ENCODE data around the gene COL23A1.

The COL23A1 gene

GRCh38 chr5:178439493-178440180 is 150.6 kb downstream of the COL23A1 start:
- DNase-seq (ENCODE audit: low spot score), result no peak
- no peak overlapping the region for H2AFZ ChIP-seq (ENCODE audit: low read length)
- no peak overlapping the region for H3K4me2 ChIP-seq (ENCODE audit: insufficient read depth, low read length, poor library complexity, severe bottlenecking)
- H3K4me3 ChIP-seq (ENCODE audit: low read length in 2 of 2), result no peak overlapping the region
- H2BK12ac ChIP-seq (ENCODE audit: low read length), result no peak overlapping the region
- H4K91ac ChIP-seq (ENCODE audit: low read depth, low read length, poor library complexity), result no peak overlapping the region
- peaks cover 0 to 6% of the 10 kb centered on the region in 2 donors for H3K4me1 ChIP-seq (ENCODE audit: control insufficient read depth in 2 of 2, insufficient read depth in 1 of 2, low read depth in 1 of 2, low read length in 2 of 2)
- no peak overlapping the region for H3K23ac ChIP-seq (ENCODE audit: low read depth, low read length, poor library complexity)
- no peak overlapping the region for H3K18ac ChIP-seq (ENCODE audit: low read length)
- no peak overlapping the region for H2BK5ac ChIP-seq (ENCODE audit: low read length)
- no peaks in the 10 kb centered on the region for H3K27me3 ChIP-seq (ENCODE audit: control insufficient read depth in 3 of 3, insufficient read depth in 3 of 3, low read depth in 1 of 3, low read length in 3 of 3)
- no peak overlapping the region for H2BK15ac ChIP-seq (ENCODE audit: low read length)
- H3K9me3 ChIP-seq (replicated peaks in 1 of 2; ENCODE audit: control insufficient read depth in 2 of 2, insufficient read depth in 1 of 2, low read depth in 1 of 2, low read length in 2 of 2), result no peaks in the 10 kb centered on the region
- no peak overlapping the region for H2BK120ac ChIP-seq (ENCODE audit: low read depth, low read length)
- H3K36me3 ChIP-seq (replicated peaks in 1 of 2; ENCODE audit: control insufficient read depth in 2 of 2, insufficient read depth in 2 of 2, low read length in 2 of 2), result no peaks in the 10 kb centered on the region
- H3K14ac ChIP-seq (ENCODE audit: low read length), result no peak overlapping the region
- no peaks in the 10 kb centered on the region for H3K79me1 ChIP-seq (ENCODE audit: low read depth, low read length)
- H4K8ac ChIP-seq (ENCODE audit: low read depth, low read length), result no peak overlapping the region
- no peak overlapping the region for H2AK5ac ChIP-seq (ENCODE audit: low read depth, low read length)
- no peak overlapping the region for H3K9ac ChIP-seq (ENCODE audit: low read depth, low read length, poor library complexity)
- no CpG with 5 or more reads among the region's 16 CpGs for WGBS, 2 donors (ENCODE audit: extremely low coverage in 2 of 2, insufficient read length in 2 of 2, insufficient replicate concordance in 1 of 2)
- H3K4ac ChIP-seq (ENCODE audit: low read length), result no peak overlapping the region
- no peak overlapping the region for H3K27ac ChIP-seq (replicated peaks; ENCODE audit: low read length)

DNA sequence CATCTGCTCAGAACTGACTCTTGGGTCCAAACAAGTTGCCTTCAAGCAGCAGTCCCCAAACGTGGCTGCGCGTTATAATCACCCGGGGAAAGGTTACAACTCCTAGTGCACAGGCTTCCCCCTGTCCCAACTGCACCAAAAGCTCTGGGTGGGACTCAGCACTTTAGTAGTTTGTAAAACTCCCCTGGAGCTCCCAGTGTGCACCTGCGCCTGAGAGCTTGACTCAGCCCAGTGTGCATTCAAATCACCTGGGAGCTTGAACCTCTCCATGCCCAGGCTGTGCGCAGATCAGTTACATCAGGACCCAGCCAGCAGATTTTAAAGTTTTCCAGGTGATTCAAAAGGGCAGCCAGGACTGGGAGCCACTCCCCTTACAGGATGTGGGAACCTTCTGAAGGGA is 151.4 kb downstream of the COL23A1 start:
- Histone ChIP-seq H3K79me1 (ENCODE audit: low read depth, low read length) (no peaks in the 10 kb centered on the region), H2BK12ac (ENCODE audit: low read length) (no peak overlapping the region), H3K4me2 (ENCODE audit: insufficient read depth, low read length, poor library complexity, severe bottlenecking) (no peak overlapping the region), H3K27ac (replicated peaks; ENCODE audit: low read length) (no peak overlapping the region), H3K18ac (ENCODE audit: low read length) (no peak overlapping the region), H2BK120ac (ENCODE audit: low read depth, low read length) (no peak overlapping the region), H3K23ac (ENCODE audit: low read depth, low read length, poor library complexity) (no peak overlapping the region), H2AK5ac (ENCODE audit: low read depth, low read length) (no peak overlapping the region), H3K9ac (ENCODE audit: low read depth, low read length, poor library complexity) (no peak overlapping the region), H2BK15ac (ENCODE audit: low read length) (no peak overlapping the region), H2BK5ac (ENCODE audit: low read length) (no peak overlapping the region), H3K4ac (ENCODE audit: low read length) (no peak overlapping the region), H2AFZ (ENCODE audit: low read length) (no peak overlapping the region), H4K8ac (ENCODE audit: low read depth, low read length) (no peak overlapping the region), H3K4me1 (ENCODE audit: control insufficient read depth in 2 of 2, insufficient read depth in 1 of 2, low read depth in 1 of 2, low read length in 2 of 2) (peaks cover 0 to 7% of the 10 kb centered on the region in 2 donors), H3K36me3 (replicated peaks in 1 of 2; ENCODE audit: control insufficient read depth in 2 of 2, insufficient read depth in 2 of 2, low read length in 2 of 2) (no peaks in the 10 kb centered on the region), H3K27me3 (ENCODE audit: control insufficient read depth in 3 of 3, insufficient read depth in 3 of 3, low read depth in 1 of 3, low read length in 3 of 3) (no peaks in the 10 kb centered on the region), H3K14ac (ENCODE audit: low read length) (no peak overlapping the region), H4K91ac (ENCODE audit: low read depth, low read length, poor library complexity) (no peak overlapping the region), H3K4me3 (ENCODE audit: low read length in 2 of 2) (no peak overlapping the region), H3K9me3 (replicated peaks in 1 of 2; ENCODE audit: control insufficient read depth in 2 of 2, insufficient read depth in 1 of 2, low read depth in 1 of 2, low read length in 2 of 2) (no peaks in the 10 kb centered on the region)
- WGBS, 2 donors (ENCODE audit: extremely low coverage in 2 of 2, insufficient read length in 2 of 2, insufficient replicate concordance in 1 of 2), result no CpG with 5 or more reads among the region's 6 CpGs
- DNase-seq (ENCODE audit: low spot score), result no peak

DNA sequence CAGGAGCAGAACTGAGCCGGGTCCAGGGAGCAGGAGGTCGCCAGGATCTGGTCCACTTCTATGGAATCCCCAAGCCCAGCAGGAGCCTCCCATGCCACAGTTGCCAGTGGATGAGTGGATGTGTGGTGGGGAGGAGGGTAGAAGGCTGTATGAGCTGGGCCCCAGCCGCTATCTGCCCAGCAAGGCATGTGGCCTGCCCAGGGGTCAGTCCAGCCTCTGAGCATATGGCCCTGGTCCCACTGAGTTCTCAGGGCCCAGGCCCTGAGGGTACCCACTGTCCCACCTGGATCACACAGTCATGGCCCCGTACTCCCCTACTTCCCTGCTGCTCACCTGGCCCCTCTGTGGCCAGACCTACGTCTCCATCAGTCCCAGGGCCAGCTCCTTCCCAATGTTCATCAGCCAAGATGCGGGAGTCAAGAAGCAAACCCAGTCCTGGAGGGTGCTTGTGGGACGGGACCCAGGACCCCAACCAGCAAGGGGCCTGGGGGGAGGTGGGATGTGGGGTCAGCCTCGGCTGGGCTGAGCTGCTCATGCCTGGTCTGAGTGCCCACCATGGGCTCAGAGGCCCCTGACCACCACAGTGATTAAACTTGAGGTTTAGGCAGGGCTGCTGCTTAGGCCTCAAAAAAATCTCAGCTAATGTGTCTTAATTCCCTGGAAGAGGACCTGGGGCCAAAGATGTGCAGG is 152.7 kb downstream of the COL23A1 start:
- Histone ChIP-seq H3K18ac (ENCODE audit: low read length) (peak overlapping the region; percentile 79), H2BK15ac (ENCODE audit: low read length) (peak overlapping the region; percentile 51), H2BK5ac (ENCODE audit: low read length) (no peak overlapping the region), H2AFZ (ENCODE audit: low read length) (no peak overlapping the region), H3K79me1 (ENCODE audit: low read depth, low read length) (no peaks in the 10 kb centered on the region), H3K36me3 (replicated peaks in 1 of 2; ENCODE audit: control insufficient read depth in 2 of 2, insufficient read depth in 2 of 2, low read length in 2 of 2) (no peaks in the 10 kb centered on the region), H4K91ac (ENCODE audit: low read depth, low read length, poor library complexity) (no peak overlapping the region), H3K4me3 (ENCODE audit: low read length in 2 of 2) (no peak overlapping the region), H3K27ac (replicated peaks; ENCODE audit: low read length) (no peak overlapping the region), H3K23ac (ENCODE audit: low read depth, low read length, poor library complexity) (peak overlapping the region; percentile 14), H3K14ac (ENCODE audit: low read length) (no peak overlapping the region), H3K9ac (ENCODE audit: low read depth, low read length, poor library complexity) (no peak overlapping the region), H3K4me1 (ENCODE audit: control insufficient read depth in 2 of 2, insufficient read depth in 1 of 2, low read depth in 1 of 2, low read length in 2 of 2) (peaks cover 0 to 7% of the 10 kb centered on the region in 2 donors), H2AK5ac (ENCODE audit: low read depth, low read length) (peak overlapping the region; percentile 78), H3K4ac (ENCODE audit: low read length) (no peak overlapping the region), H2BK120ac (ENCODE audit: low read depth, low read length) (peak overlapping the region; percentile 26), H2BK12ac (ENCODE audit: low read length) (no peak overlapping the region), H3K4me2 (ENCODE audit: insufficient read depth, low read length, poor library complexity, severe bottlenecking) (no peak overlapping the region), H3K9me3 (replicated peaks in 1 of 2; ENCODE audit: control insufficient read depth in 2 of 2, insufficient read depth in 1 of 2, low read depth in 1 of 2, low read length in 2 of 2) (no peaks in the 10 kb centered on the region), H3K27me3 (ENCODE audit: control insufficient read depth in 3 of 3, insufficient read depth in 3 of 3, low read depth in 1 of 3, low read length in 3 of 3) (no peaks in the 10 kb centered on the region), H4K8ac (ENCODE audit: low read depth, low read length) (no peak overlapping the region)
- DNase-seq (ENCODE audit: low spot score), result no peak
- WGBS, 2 donors (ENCODE audit: extremely low coverage in 2 of 2, insufficient read length in 2 of 2, insufficient replicate concordance in 1 of 2), result no CpG with 5 or more reads among the region's 8 CpGs

- WGBS, 2 donors (ENCODE audit: extremely low coverage in 2 of 2, insufficient read length in 2 of 2, insufficient replicate concordance in 1 of 2), result no CpG with 5 or more reads among the region's 13 CpGs
- H3K4ac ChIP-seq (ENCODE audit: low read length), result no peak overlapping the region
- no peak overlapping the region for H2AFZ ChIP-seq (ENCODE audit: low read length)
- no peaks in the 10 kb centered on the region for H3K27me3 ChIP-seq (ENCODE audit: control insufficient read depth in 3 of 3, insufficient read depth in 3 of 3, low read depth in 1 of 3, low read length in 3 of 3)
- no peak overlapping the region for H4K8ac ChIP-seq (ENCODE audit: low read depth, low read length)
- no peak overlapping the region for H3K9ac ChIP-seq (ENCODE audit: low read depth, low read length, poor library complexity)
- no peaks in the 10 kb centered on the region for H3K36me3 ChIP-seq (replicated peaks in 1 of 2; ENCODE audit: control insufficient read depth in 2 of 2, insufficient read depth in 2 of 2, low read length in 2 of 2)
- no peak overlapping the region for H2BK5ac ChIP-seq (ENCODE audit: low read length)
- peak overlapping the region; percentile 27 for H3K18ac ChIP-seq (ENCODE audit: low read length)
- no peaks in the 10 kb centered on the region for H3K79me1 ChIP-seq (ENCODE audit: low read depth, low read length)
- no peak overlapping the region for H4K91ac ChIP-seq (ENCODE audit: low read depth, low read length, poor library complexity)
- H3K23ac ChIP-seq (ENCODE audit: low read depth, low read length, poor library complexity), result no peak overlapping the region
- H3K9me3 ChIP-seq (replicated peaks in 1 of 2; ENCODE audit: control insufficient read depth in 2 of 2, insufficient read depth in 1 of 2, low read depth in 1 of 2, low read length in 2 of 2), result no peaks in the 10 kb centered on the region
- H3K4me2 ChIP-seq (ENCODE audit: insufficient read depth, low read length, poor library complexity, severe bottlenecking), result no peak overlapping the region
- no peak overlapping the region for H2BK15ac ChIP-seq (ENCODE audit: low read length)
- no peak overlapping the region for H3K14ac ChIP-seq (ENCODE audit: low read length)
- H3K27ac ChIP-seq (replicated peaks; ENCODE audit: low read length), result no peak overlapping the region
- DNase-seq (ENCODE audit: low spot score), result no peak
- no peak overlapping the region for H2BK12ac ChIP-seq (ENCODE audit: low read length)
- H2BK120ac ChIP-seq (ENCODE audit: low read depth, low read length), result no peak overlapping the region
- H3K4me3 ChIP-seq (ENCODE audit: low read length in 2 of 2), result no peak overlapping the region
- H2AK5ac ChIP-seq (ENCODE audit: low read depth, low read length), result peak overlapping the region; percentile 26
- peaks cover 0 to 7% of the 10 kb centered on the region in 2 donors for H3K4me1 ChIP-seq (ENCODE audit: control insufficient read depth in 2 of 2, insufficient read depth in 1 of 2, low read depth in 1 of 2, low read length in 2 of 2)
Measured at GRCh38 chr5:178436326-178436940, 153.8 kb downstream of the COL23A1 start.

All from neuronal stem cell (in vitro differentiated cells).